Loucy (cell line): ENCODE results near the gene TLL1.

Source experiments
- H2AFZ ChIP-seq: fragments of 200-600 bp; sonication (generic); 2 replicates; pipeline ENCODE4 v1.6.0; 2016; ENCODE audit warnings: antibody characterized with exemption, mild to moderate bottlenecking, low read length, moderate library complexity
- H3F3A ChIP-seq: fragments of 200-600 bp; 2 replicates; pipeline ENCODE4 v1.6.0; 2016; ENCODE audit warnings: antibody characterized with exemption, low read depth, mild to moderate bottlenecking
- H3K27me3 ChIP-seq: fragments of 200-600 bp; sonication (generic); 2 replicates; pipeline ENCODE4 v1.6.1; 2014; ENCODE audit warnings: low read length, mild to moderate bottlenecking; ENCODE audit not compliant: insufficient read depth, poor library complexity, severe bottlenecking
- H3K36me3 ChIP-seq: fragments of 200-600 bp; sonication (generic); 2 replicates; pipeline ENCODE4 v1.6.1; 2016; ENCODE audit warnings: low read length; ENCODE audit not compliant: insufficient read depth
- H3K4me1 ChIP-seq: fragments of 200-600 bp; sonication (generic); 2 replicates; pipeline ENCODE4 v1.5.1; 2014; ENCODE audit warnings: low read length, mild to moderate bottlenecking; ENCODE audit not compliant: insufficient read depth, poor library complexity, severe bottlenecking
- H3K4me2 ChIP-seq: fragments of 200-600 bp; sonication (generic); 2 replicates; pipeline ENCODE4 v1.6.0; 2014; ENCODE audit warnings: antibody characterized with exemption, low read length, low read depth, mild to moderate bottlenecking; ENCODE audit not compliant: poor library complexity, severe bottlenecking
- H3K4me3 ChIP-seq: fragments of 200-600 bp; sonication (generic); 2 replicates; pipeline ENCODE4 v1.5.1; 2014; ENCODE audit warnings: low read length, mild to moderate bottlenecking, mixed read lengths; ENCODE audit not compliant: poor library complexity, severe bottlenecking
- H3K79me2 ChIP-seq: fragments of 200-600 bp; sonication (generic); 2 replicates; pipeline ENCODE4 v1.6.1; 2014; ENCODE audit warnings: low read length; ENCODE audit not compliant: insufficient read depth
- H3K9ac ChIP-seq: fragments of 200-600 bp; sonication (generic); 2 replicates; pipeline ENCODE4 v1.6.0; 2014; ENCODE audit warnings: mild to moderate bottlenecking, low read depth, low read length, moderate library complexity; ENCODE audit not compliant: poor library complexity, severe bottlenecking
- H3K9me2 ChIP-seq: fragments of 200-600 bp; sonication (generic); replicated peaks from 2 replicates; pipeline ENCODE4 v1.6.1; 2016; ENCODE audit warnings: low read depth, low read length, mixed read lengths
- H3K9me3 ChIP-seq: fragments of 200-600 bp; sonication (generic); 2 replicates; pipeline ENCODE4 v1.6.1; 2014; ENCODE audit warnings: mild to moderate bottlenecking, antibody characterized with exemption, low read length, low read depth; ENCODE audit not compliant: insufficient read depth
- H4K20me1 ChIP-seq: fragments of 200-600 bp; sonication (generic); 2 replicates; pipeline ENCODE4 v1.6.0; 2014; ENCODE audit warnings: antibody characterized with exemption, low read length, mild to moderate bottlenecking; ENCODE audit not compliant: insufficient read depth, poor library complexity, severe bottlenecking
- EZH2phosphoT487 ChIP-seq: fragments of 200-600 bp; IDR thresholded peaks from 2 replicates; pipeline ENCODE4 v1.6.1; 2018; ENCODE audit warnings: antibody characterized with exemption, mild to moderate bottlenecking, moderate library complexity, borderline replicate concordance
- TF ChIP-seq, protein P1 (sequence below): fragments of 200-600 bp; sonication (generic); conservative IDR thresholded peaks from 2 replicates; pipeline ENCODE4 v1.5.1; 2014; ENCODE audit warnings: mild to moderate bottlenecking, antibody characterized with exemption, low read length

Gene TLL1

GRCh38 chr4:166143227-166143626 is 270.2 kb downstream of the TLL1 start:
- H3K36me3 ChIP-seq, result no peaks in the 10 kb centered on the region
- no peaks in the 10 kb centered on the region for H4K20me1 ChIP-seq
- no peaks in the 10 kb centered on the region for H3K9me2 ChIP-seq
- H2AFZ ChIP-seq, result no peak overlapping the region
- TF ChIP-seq, protein P1, sequence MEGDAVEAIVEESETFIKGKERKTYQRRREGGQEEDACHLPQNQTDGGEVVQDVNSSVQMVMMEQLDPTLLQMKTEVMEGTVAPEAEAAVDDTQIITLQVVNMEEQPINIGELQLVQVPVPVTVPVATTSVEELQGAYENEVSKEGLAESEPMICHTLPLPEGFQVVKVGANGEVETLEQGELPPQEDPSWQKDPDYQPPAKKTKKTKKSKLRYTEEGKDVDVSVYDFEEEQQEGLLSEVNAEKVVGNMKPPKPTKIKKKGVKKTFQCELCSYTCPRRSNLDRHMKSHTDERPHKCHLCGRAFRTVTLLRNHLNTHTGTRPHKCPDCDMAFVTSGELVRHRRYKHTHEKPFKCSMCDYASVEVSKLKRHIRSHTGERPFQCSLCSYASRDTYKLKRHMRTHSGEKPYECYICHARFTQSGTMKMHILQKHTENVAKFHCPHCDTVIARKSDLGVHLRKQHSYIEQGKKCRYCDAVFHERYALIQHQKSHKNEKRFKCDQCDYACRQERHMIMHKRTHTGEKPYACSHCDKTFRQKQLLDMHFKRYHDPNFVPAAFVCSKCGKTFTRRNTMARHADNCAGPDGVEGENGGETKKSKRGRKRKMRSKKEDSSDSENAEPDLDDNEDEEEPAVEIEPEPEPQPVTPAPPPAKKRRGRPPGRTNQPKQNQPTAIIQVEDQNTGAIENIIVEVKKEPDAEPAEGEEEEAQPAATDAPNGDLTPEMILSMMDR, result no peak
- no peak for TF ChIP-seq EZH2phosphoT487
- no peak overlapping the region for H3K4me3 ChIP-seq
- H3K9me3 ChIP-seq, result no peaks in the 10 kb centered on the region
- H3K4me2 ChIP-seq, result no peak overlapping the region
- H3K4me1 ChIP-seq, result no peaks in the 10 kb centered on the region
- H3K79me2 ChIP-seq, result no peaks in the 10 kb centered on the region
- no peak overlapping the region for H3K9ac ChIP-seq
- H3F3A ChIP-seq, result no peaks in the 10 kb centered on the region
- peaks cover 54% of the 10 kb centered on the region for H3K27me3 ChIP-seq

GRCh38 chr4:166144607-166145006 is 271.6 kb downstream of the TLL1 start:
- no peak overlapping the region for H3K4me3 ChIP-seq
- H3K9ac ChIP-seq, result no peak overlapping the region
- H4K20me1 ChIP-seq, result no peaks in the 10 kb centered on the region
- no peaks in the 10 kb centered on the region for H3K9me2 ChIP-seq
- no peak for TF ChIP-seq EZH2phosphoT487
- no peaks in the 10 kb centered on the region for H3K36me3 ChIP-seq
- no peaks in the 10 kb centered on the region for H3K79me2 ChIP-seq
- H3K27me3 ChIP-seq, result peaks cover 49% of the 10 kb centered on the region
- no peaks in the 10 kb centered on the region for H3K4me1 ChIP-seq
- no peak overlapping the region for H2AFZ ChIP-seq
- no peak overlapping the region for H3K4me2 ChIP-seq
- no peaks in the 10 kb centered on the region for H3F3A ChIP-seq
- H3K9me3 ChIP-seq, result no peaks in the 10 kb centered on the region

DNA sequence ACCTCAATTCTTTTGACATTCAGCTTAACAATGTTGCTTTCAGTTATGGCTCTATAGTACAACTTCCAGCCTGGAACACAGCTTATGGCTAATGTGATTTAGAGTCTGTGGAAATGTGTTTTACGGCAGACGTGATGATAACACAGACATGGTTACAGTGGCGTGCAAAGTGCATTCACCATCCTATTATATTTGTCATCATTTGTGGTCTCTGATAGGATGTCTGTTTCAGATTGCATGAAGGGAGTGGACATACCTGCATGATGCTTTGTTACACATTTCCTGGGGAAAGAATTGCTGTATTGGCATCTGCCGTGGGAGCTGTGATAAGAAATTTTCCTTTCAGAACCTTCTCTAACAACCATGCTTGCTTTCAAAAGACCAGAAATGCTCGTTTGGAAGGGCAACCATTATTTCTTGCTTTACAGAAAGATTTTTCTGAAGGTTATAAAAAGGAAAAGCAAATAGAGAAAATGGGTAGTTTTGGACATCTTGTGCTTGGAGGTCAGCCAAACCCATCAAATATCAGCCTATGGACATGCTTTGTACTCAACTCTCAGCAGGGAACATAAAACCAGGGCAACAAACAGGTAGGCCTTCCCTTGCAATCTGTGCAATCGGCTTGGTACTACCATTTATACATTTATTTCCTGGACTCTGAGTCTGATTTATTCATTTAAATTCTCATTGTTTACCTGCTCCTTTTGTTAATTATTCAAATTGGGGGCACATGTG is 273.9 kb downstream of the TLL1 start:
- Histone ChIP-seq H4K20me1 (no peaks in the 10 kb centered on the region), H3K79me2 (no peaks in the 10 kb centered on the region), H3F3A (no peaks in the 10 kb centered on the region), H3K9ac (no peak overlapping the region), H3K9me3 (no peaks in the 10 kb centered on the region), H2AFZ (no peak overlapping the region), H3K4me1 (no peaks in the 10 kb centered on the region), H3K27me3 (peaks cover 25% of the 10 kb centered on the region), H3K4me2 (no peak overlapping the region), H3K9me2 (no peaks in the 10 kb centered on the region), H3K36me3 (no peaks in the 10 kb centered on the region), H3K4me3 (no peak overlapping the region)
- TF ChIP-seq, protein P1, result no peak
- TF ChIP-seq EZH2phosphoT487, result no peak
